Endothelial cell of umbilical vein (primary cell): ENCODE data around the gene ARHGEF12. TPM values are rescaled to one million over a fixed set of nuclear protein-coding genes. Genes with fewer than 3 reads are reported as not detected.

Source experiments
- BruUV-seq: library from RNA; stranded (reverse); fragments of 400-500 nt; replicated peaks from 2 replicates; lab custom pipeline; 2021; lab: Mats Ljungman, UMichigan
- CTCF ChIA-PET: fragments of 300-600, 350-600 bp; sonication (Branson Sonifier 250); formaldehyde crosslinking; loops from one replicate; lab custom pipeline; 2021; ENCODE audit warnings: antibody characterized with exemption, inconsistent platforms; lab: Charles Lee
- POLR2A ChIA-PET: fragments of 300-600, 350-600 bp; sonication (Branson Sonifier 250); formaldehyde crosslinking; loops from one replicate; lab custom pipeline; 2021; ENCODE audit warnings: antibody characterized with exemption, inconsistent platforms; lab: Charles Lee
- DNase-seq: peaks from one replicate; pipeline ENCODE4 v3.0.0-alpha.2; 2011; ENCODE audit warnings: low read depth, low spot score
- FAIRE-seq: peaks from 2 replicates; lab custom pipeline; 2011; peaks lifted over from hg19 to GRCh38; lab: Jason Lieb, UNC
- H2AFZ ChIP-seq: 2 replicates; pipeline ENCODE4 v1.6.0; 2012; ENCODE audit warnings: low read depth, low read length, control low read depth, inconsistent platforms
- H3K27ac ChIP-seq: 2 replicates; pipeline ENCODE4 v1.5.1; 2011; ENCODE audit warnings: low read depth, mild to moderate bottlenecking, control low read depth, low read length, moderate library complexity; ENCODE audit not compliant: insufficient read depth
- H3K27me3 ChIP-seq, 2 experiments: 2 replicates each; pipeline versions ENCODE4 v1.6.0 to v1.6.1; 2011; ENCODE audit warnings: low read length in 2 of 2, mixed read lengths in 1 of 2; ENCODE audit not compliant: control insufficient read depth in 2 of 2, insufficient read depth in 2 of 2
- H3K36me3 ChIP-seq, 2 experiments: 2 replicates in 1 of 2; 3 replicates in 1 of 2; pipeline ENCODE4 v1.5.1; 2011; ENCODE audit warnings: low read length in 2 of 2, mild to moderate bottlenecking in 1 of 2, moderate library complexity in 1 of 2; ENCODE audit not compliant: control insufficient read depth in 2 of 2, insufficient read depth in 2 of 2; ENCODE audit errors: extremely low read depth in 1 of 2
- H3K4me1 ChIP-seq: 3 replicates; pipeline ENCODE4 v1.5.1; 2011; ENCODE audit warnings: mild to moderate bottlenecking, low read length; ENCODE audit not compliant: control insufficient read depth, insufficient read depth; ENCODE audit errors: extremely low read depth
- H3K4me2 ChIP-seq: 2 replicates; pipeline ENCODE4 v1.6.1; 2011; ENCODE audit warnings: low read length, control low read depth, mixed read lengths; ENCODE audit not compliant: insufficient read depth
- H3K4me3 ChIP-seq, 3 experiments: fragments of 200-600 bp in 1 of 3; sonication (generic), shearing (Covaris generic) in 1 of 3; replicated peaks in 1 of 3; 2 replicates each; pipeline ENCODE4 v1.5.1; 2011 to 2016; ENCODE audit warnings: control low read depth in 3 of 3, low read length in 3 of 3, mild to moderate bottlenecking in 2 of 3, inconsistent platforms in 1 of 3, low read depth in 1 of 3, moderate library complexity in 1 of 3; ENCODE audit not compliant: insufficient read depth in 1 of 3
- H3K79me2 ChIP-seq: 2 replicates; pipeline ENCODE4 v1.6.0; 2012; ENCODE audit warnings: low read length, inconsistent platforms; ENCODE audit not compliant: control insufficient read depth, insufficient read depth
- H3K9ac ChIP-seq: replicated peaks from 2 replicates; pipeline ENCODE3; 2011; ENCODE audit warnings: low read length, control low read depth; ENCODE audit not compliant: insufficient read depth; ENCODE audit errors: extremely low read depth
- H3K9me1 ChIP-seq: replicated peaks from 3 replicates; pipeline ENCODE4 v1.6.0; 2011; ENCODE audit warnings: mild to moderate bottlenecking, low read length; ENCODE audit not compliant: control insufficient read depth, insufficient read depth; ENCODE audit errors: extremely low read depth
- H3K9me3 ChIP-seq: replicated peaks from 2 replicates; pipeline ENCODE4 v1.5.1; 2012; ENCODE audit warnings: low read length, inconsistent platforms; ENCODE audit not compliant: control insufficient read depth, insufficient read depth
- H4K20me1 ChIP-seq: replicated peaks from 2 replicates; pipeline ENCODE3; 2011; ENCODE audit warnings: mild to moderate bottlenecking, low read length; ENCODE audit not compliant: control insufficient read depth, insufficient read depth; ENCODE audit errors: extremely low read depth
- FOS ChIP-seq: IDR thresholded peaks from 2 replicates; pipeline ENCODE4 v1.6.1; 2011; ENCODE audit warnings: mild to moderate bottlenecking, low read length, moderate library complexity, borderline replicate concordance; ENCODE audit not compliant: insufficient read depth
- GATA2 ChIP-seq: IDR thresholded peaks from 2 replicates; pipeline ENCODE4 v1.7.0; 2011; ENCODE audit warnings: low read depth, mild to moderate bottlenecking, moderate library complexity, mixed read lengths, low read length; ENCODE audit not compliant: insufficient read length, insufficient read depth
- JUN ChIP-seq: IDR thresholded peaks from 2 replicates; pipeline ENCODE4 v1.6.1; 2011; ENCODE audit warnings: borderline replicate concordance, low read depth; ENCODE audit not compliant: insufficient read length, insufficient read depth
- MYC ChIP-seq: IDR thresholded peaks from one replicate; pipeline ENCODE4 v1.6.1; 2011; ENCODE audit warnings: mild to moderate bottlenecking, low read depth, low read length
- POLR2A ChIP-seq: IDR thresholded peaks from 2 replicates; pipeline ENCODE4 v1.6.1; 2012; ENCODE audit warnings: low read depth, mild to moderate bottlenecking, control low read depth, low read length
- dilution Hi-C: fragments of 300-500 bp; cut with MboI; formaldehyde crosslinking; loops from one replicate; pipeline ENCODE4 v1.15.0; 2019; ENCODE audit warnings: low sequenced_read_pairs; ENCODE audit not compliant: extremely low pct_ligation_motif_present
- intact Hi-C: fragments of 100-400 bp; cut with micrococcal nuclease; formaldehyde crosslinking; loops from one replicate; pipeline ENCODE4 v1.10.0; 2022
- polyA plus RNA-seq, 4 experiments: library from polyadenylated mRNA; depleted of rRNA in 3 of 4; stranded (reverse) in 3 of 4; unstranded in 1 of 4; fragments of >200 nt; gene quantifications; 2 replicates each; pipeline versions ENCODE4 v1.2.1 to v1.2.3, GENCODE V29; 2011 to 2012; ENCODE audit warnings: missing spikeins in 1 of 4
- total RNA-seq: library from RNA; stranded (reverse); gene quantifications from 2 replicates; pipeline ENCODE4 v1.2.3, GENCODE V29; 2021
- TF ChIP-seq, protein P1 (sequence below), 2 donors: IDR thresholded peaks; 1 replicate in 1 of 2; 2 replicates in 1 of 2; pipeline ENCODE4 v1.5.1; 2011; ENCODE audit warnings: low read length in 2 of 2, mild to moderate bottlenecking in 2 of 2, moderate library complexity in 2 of 2, control low read depth in 1 of 2, inconsistent platforms in 1 of 2, low read depth in 1 of 2; ENCODE audit not compliant: insufficient read depth in 1 of 2; ENCODE audit errors: extremely low read depth in 1 of 2
- TF ChIP-seq, protein P2 (sequence below): IDR thresholded peaks from 2 replicates; pipeline ENCODE4 v1.6.1; 2011; ENCODE audit not compliant: insufficient read depth, insufficient read length

ARHGEF12 gene
- total and polyA plus RNA-seq, 2 donors (not counting 3 experiments of a cell fraction or from before 2014, with no cell fraction given): 20.9 to 125 TPM

DNA sequence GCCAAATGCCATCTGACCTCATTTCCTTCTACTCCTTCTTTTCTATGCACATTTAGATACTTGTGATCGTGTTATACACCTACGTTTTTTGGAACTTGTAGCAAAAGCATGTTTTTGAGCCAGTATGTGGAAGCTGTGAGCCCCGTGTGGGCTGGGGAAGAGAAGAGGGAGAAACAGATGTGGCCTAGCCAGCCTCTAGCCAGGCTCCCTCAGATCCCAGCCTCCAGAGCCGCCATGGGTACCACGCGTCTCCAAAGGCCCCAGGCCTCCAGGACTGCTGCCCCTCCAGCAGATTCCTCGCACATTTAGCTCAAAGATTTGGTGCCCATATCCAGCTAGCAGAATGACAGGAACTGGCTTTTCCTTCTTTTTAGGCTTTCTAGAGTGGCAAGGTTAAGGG, 28.1 kb upstream of the ARHGEF12 start:
- POLR2A ChIA-PET: no interaction called here
- Histone ChIP-seq H3K27me3 (peaks cover 5 to 6% of the 10 kb centered on the region in 2 experiments), H3K9ac (no peak overlapping the region), H2AFZ (no peak overlapping the region), H3K9me3 (no peaks in the 10 kb centered on the region), H3K9me1 (no peaks in the 10 kb centered on the region), H3K4me2 (no peak overlapping the region), H4K20me1 (no peaks in the 10 kb centered on the region), H3K27ac (no peak overlapping the region), H3K36me3 (no peaks in the 10 kb centered on the region), H3K4me3 (no peak overlapping the region), H3K4me1 (peaks cover 6% of the 10 kb centered on the region), H3K79me2 (no peaks in the 10 kb centered on the region)
- dilution Hi-C loops: no loop called here
- no peak for DNase-seq
- FAIRE-seq: no peak
- intact Hi-C loops: no loop called here
- no TSS peak for BruUV-seq
- CTCF ChIA-PET: interaction anchor here (0.6 to 1.0 kb wide), 3 partner anchors 8 to 645 kb away, joined by 3 read pairs; no protein-coding TSS in a partner anchor
- TF ChIP-seq POLR2A: no peak
- TF ChIP-seq JUN: no peak
- TF ChIP-seq, protein P1, sequence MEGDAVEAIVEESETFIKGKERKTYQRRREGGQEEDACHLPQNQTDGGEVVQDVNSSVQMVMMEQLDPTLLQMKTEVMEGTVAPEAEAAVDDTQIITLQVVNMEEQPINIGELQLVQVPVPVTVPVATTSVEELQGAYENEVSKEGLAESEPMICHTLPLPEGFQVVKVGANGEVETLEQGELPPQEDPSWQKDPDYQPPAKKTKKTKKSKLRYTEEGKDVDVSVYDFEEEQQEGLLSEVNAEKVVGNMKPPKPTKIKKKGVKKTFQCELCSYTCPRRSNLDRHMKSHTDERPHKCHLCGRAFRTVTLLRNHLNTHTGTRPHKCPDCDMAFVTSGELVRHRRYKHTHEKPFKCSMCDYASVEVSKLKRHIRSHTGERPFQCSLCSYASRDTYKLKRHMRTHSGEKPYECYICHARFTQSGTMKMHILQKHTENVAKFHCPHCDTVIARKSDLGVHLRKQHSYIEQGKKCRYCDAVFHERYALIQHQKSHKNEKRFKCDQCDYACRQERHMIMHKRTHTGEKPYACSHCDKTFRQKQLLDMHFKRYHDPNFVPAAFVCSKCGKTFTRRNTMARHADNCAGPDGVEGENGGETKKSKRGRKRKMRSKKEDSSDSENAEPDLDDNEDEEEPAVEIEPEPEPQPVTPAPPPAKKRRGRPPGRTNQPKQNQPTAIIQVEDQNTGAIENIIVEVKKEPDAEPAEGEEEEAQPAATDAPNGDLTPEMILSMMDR (IDR thresholded peaks at IDR 0.05; ENCODE audit: extremely low read depth in 1 of 2, insufficient read depth in 1 of 2, low read depth in 1 of 2, low read length in 2 of 2): no peak
- TF ChIP-seq FOS: no peak
- TF ChIP-seq, protein P2, sequence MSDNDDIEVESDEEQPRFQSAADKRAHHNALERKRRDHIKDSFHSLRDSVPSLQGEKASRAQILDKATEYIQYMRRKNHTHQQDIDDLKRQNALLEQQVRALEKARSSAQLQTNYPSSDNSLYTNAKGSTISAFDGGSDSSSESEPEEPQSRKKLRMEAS: no peak
- no peak for TF ChIP-seq GATA2
- TF ChIP-seq MYC: no peak
